ENCODE data around the gene C1GALT1C1. TPM values are rescaled to one million over a fixed set of nuclear protein-coding genes. Genes with fewer than 3 reads are reported as not detected.

The C1GALT1C1 gene
- total RNA-seq (2022; extraction: Qiagen RNA extraction) = 30.6 to 39.2 TPM (median 33.9 TPM) in 5 replicates

DNA sequence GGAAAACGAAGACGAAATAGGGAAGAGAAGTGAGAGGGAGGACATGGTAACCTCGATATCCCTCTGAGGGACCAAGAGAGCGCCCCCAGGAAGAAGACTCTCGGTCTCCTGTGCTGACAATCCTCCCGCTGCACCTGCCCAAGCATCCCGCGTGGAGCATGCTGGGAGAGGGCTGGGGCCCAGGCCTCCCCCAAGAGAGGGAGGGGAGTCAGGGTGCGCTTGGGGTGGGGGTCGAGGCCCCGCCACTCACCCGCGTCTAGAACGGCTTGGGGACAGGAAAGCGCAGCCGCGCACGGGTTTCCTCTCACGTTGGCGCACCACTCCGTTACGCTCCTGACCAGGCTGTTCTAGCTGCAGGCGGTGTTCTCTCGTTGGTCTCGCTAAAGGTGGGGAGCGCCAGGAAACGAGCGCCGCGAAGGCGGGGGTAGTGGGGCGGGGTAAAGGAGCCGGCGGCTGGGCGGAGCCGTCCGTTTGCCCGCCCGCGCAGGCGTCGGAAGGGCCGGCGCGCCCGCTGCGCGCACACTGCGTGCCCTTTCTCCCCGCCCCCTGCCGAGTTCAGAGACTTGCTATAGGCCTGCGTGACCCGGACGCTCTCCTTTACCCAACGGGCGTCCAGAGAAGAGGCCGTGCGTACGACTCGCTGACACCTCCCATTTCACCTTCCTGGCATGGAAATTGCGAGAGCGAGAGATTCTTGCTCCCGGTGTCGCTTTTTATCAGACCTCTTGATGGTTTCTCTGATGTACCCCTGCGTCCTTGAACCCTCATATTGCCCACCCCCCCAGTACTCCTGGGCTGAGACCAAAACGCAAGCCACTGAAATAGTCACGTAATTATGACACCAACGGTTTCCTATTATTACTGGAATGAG lies at the start of gene C1GALT1C1:
C1GALT1C1 (minus strand) TSS at position 388 of the 871 bp plus-strand sequence. CDS start 2,888 bp downstream, outside the sequence.

DNA sequence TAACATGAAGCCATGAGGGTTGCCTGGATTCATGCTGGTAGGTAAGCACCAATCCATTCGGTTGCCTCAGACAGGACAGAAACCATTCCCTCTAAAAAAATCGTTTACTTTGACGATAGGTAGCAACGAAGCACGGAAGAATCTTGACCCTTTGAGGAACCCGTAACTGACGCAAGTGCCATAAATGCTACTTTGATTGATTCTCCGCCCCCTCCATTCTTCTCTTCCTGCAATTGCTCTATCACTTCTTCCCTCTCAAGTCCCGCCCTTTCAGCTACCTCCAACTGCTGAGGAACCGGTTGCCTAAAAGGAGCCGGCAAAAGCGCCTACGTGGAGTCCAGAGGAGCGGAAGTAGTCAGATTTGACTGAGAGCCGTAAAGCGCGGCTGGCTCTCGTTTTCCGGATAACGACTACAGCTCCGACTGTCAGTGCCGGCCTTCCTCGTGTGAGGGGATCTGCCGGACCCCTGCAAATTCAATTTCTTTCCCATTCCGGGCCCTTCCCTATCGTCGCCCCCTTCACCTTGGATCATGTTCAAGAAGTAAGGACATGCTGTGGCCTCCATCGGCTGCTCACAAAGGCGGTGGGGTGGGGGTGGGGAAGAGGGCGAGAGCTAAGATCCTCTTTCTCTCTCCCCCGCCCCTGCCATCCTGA lies 26.0 kb downstream of the C1GALT1C1 start, which contains the start of gene MCTS1:
MCTS1 (plus strand) TSS at position 395 of the 654 bp plus-strand sequence; CDS start at position 531, 136 bp downstream.

Other genes starting within 250 kb of the C1GALT1C1 start
- 84.8 to 109 TPM (median 100 TPM) in 5 replicates for gene LAMP2, start 160.8 kb downstream of the C1GALT1C1 start, total RNA-seq (2022; extraction: Qiagen RNA extraction)
- gene CUL4B, start 69.1 kb downstream of the C1GALT1C1 start, total RNA-seq (2022; extraction: Qiagen RNA extraction) = 37.9 to 50.6 TPM (median 48.8 TPM) in 5 replicates
- gene MCTS1, start 26.0 kb downstream of the C1GALT1C1 start, total RNA-seq (2022; extraction: Qiagen RNA extraction) = 91.6 to 101 TPM (median 93.1 TPM) in 5 replicates
- not detected in 5 replicates for gene CT47B1, start 245.8 kb upstream of the C1GALT1C1 start, total RNA-seq (2022; extraction: Qiagen RNA extraction)